Measurements from ENCODE around the gene VAV2.

VAV2 gene

DNA sequence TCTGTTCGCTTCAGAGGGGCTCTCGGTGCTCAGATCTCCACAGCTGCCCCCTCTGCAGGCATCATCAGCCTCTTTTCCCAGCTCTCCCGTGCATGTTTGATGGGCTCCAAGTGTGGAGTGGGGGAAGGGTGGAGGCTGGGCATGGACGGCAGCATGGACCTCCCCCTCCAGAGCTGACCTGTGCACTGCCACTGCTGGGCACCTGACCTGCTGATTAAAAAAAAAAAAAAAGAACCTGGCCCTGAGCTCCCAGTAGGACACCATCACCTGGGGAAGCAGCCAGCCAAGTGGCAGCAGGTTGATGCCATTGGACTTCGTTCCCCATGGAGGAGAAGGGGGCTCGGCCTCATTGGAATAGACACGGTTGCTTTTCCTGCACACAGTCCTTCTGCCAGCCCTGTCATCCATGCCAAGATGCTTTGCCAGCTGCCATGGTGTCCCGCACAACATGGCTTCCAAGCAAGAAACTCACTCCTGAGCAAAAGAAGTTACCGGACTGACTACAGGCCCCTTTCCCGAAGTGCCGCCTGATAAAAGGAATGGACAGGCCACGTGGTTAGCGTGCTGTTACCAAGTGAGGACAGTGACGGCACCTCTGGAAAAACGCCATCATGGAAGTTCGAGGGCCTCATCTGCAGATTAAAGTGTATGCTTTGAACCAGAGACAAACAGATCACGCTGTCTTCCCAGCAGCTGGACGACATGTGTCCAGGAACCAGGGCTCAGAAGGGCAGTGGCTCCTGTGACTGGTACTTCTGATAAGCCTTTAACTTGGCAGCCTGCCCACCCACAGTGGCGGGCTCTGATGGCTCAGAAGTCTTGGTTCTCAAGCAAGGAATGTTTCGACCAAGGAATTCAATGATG lies 18.4 kb upstream of the VAV2 start:
- no peak for TF ChIP-seq CTCF (IDR thresholded peaks at IDR 0.05)
- no peak for DNase-seq

DNA sequence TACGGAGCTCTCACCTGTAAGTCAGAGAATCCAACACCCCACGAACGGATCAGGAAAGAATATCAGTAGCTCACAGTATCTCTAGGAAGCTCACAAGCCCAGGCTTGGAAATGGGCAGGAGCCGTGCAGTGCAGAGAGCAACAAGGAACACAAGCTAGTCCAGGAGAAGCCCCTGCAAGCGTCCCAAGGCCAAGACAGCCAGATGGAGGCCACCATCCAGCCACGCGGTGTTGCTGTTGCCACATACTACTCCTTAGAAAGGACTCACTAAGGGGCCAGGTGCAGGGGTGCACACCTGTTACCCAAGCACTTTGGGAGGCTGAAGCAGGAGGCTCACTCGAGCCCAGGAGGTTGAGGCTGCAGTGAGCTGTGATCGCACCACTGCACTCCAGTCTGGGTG lies 15.4 kb upstream of the VAV2 start:
- DNase-seq = no peak
- Mint-ChIP-seq H3K36me3 (ENCODE audit: low read depth) (peaks cover 7% of the 10 kb centered on the region), H3K4me3 (no peak overlapping the region), H3K27ac (no peak overlapping the region), H3K9me3 (peaks cover 19% of the 10 kb centered on the region), H3K4me1 (no peaks in the 10 kb centered on the region), H3K27me3 (ENCODE audit: low read depth, poor library complexity) (peaks cover 22% of the 10 kb centered on the region)
- TF ChIP-seq CTCF (IDR thresholded peaks at IDR 0.05) = no peak

More for the DNA sequence above, 18.4 kb upstream of the VAV2 start:
- H3K4me3 Mint-ChIP-seq = no peak overlapping the region
- no peak overlapping the region for H3K27ac Mint-ChIP-seq
- H3K36me3 Mint-ChIP-seq (ENCODE audit: low read depth) = peaks cover 7% of the 10 kb centered on the region
- peaks cover 22% of the 10 kb centered on the region for H3K27me3 Mint-ChIP-seq (ENCODE audit: low read depth, poor library complexity)
- peaks cover 30% of the 10 kb centered on the region for H3K9me3 Mint-ChIP-seq
- H3K4me1 Mint-ChIP-seq = no peaks in the 10 kb centered on the region

DNA sequence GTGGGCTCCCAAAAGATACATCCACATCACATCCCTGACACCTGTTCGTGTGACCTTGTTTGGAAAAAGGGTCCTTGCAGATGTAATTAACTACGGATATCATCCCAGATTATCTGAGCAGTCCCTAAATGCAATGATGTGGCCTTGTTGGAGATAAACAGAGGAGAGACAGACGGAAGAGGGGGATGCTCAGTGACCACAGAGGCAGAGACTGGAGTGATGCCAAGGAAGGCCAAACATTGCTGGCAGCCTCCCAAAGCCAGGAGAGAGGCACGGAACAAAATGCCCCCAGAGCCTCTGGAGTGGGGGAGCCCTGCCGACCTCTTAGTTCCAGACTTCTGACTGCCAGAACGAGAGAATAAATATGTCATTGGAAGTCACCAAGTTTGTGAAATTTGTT lies 15.0 kb upstream of the VAV2 start:
- Mint-ChIP-seq H3K36me3 (ENCODE audit: low read depth) (peaks cover 7% of the 10 kb centered on the region), H3K9me3 (peaks cover 19% of the 10 kb centered on the region), H3K4me3 (no peak overlapping the region), H3K27me3 (ENCODE audit: low read depth, poor library complexity) (peaks cover 22% of the 10 kb centered on the region), H3K27ac (no peak overlapping the region), H3K4me1 (no peaks in the 10 kb centered on the region)
- no peak for DNase-seq
- TF ChIP-seq CTCF (IDR thresholded peaks at IDR 0.05) = no peak

DNA sequence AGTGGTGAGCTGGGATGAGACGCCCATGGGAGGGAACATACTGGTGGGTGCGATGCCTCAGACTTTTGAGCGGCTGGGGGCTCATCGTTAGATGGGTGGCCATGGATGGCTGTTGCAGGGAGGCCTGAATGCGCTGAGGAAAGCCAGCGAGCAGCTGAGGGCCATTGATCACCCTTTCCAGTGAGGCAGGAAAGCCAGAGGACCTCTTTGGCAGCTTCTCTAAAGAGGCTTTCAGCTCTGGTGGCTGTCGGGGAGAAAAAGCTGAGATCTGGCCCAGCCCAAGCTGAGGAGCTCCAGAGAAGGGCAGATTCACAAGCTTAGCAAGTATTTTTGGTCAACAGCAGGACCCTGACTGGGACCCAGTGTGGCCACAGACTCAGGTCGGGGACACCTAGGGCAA lies 13.3 kb upstream of the VAV2 start:
- H3K27ac Mint-ChIP-seq = no peak overlapping the region
- no peak for DNase-seq
- H3K36me3 Mint-ChIP-seq (ENCODE audit: low read depth) = no peaks in the 10 kb centered on the region

DNA sequence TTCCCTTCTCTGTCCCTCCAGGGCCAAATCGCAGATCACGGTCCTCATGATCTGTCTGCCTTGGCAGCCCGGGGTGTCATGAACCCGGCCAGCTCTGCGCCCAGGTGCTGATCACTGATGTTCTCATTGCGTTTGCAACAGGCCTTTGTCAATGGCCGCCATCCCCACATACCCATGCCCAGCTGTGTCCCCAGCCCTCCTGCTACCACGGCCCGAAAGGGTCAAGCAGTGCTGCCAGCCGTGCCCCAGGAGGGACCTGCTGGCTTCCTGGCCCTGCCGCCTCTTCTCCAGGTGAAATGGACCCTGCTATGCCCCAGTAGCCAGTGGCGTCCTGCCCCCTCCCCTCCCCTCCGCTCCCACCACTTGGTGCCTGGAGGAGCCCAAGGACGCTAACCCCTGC lies 12.8 kb upstream of the VAV2 start:
- Mint-ChIP-seq H3K9me3 (peaks cover under 1% of the 10 kb centered on the region), H3K36me3 (ENCODE audit: low read depth) (no peaks in the 10 kb centered on the region), H3K27me3 (ENCODE audit: low read depth, poor library complexity) (peaks cover 25% of the 10 kb centered on the region), H3K4me3 (no peak overlapping the region), H3K27ac (no peak overlapping the region), H3K4me1 (no peaks in the 10 kb centered on the region)
- no peak for DNase-seq
- TF ChIP-seq CTCF (IDR thresholded peaks at IDR 0.05) = no peak

More for the DNA sequence above, 13.3 kb upstream of the VAV2 start:
- Mint-ChIP-seq H3K4me1 (no peaks in the 10 kb centered on the region), H3K27me3 (ENCODE audit: low read depth, poor library complexity) (peaks cover 22% of the 10 kb centered on the region), H3K9me3 (peaks cover 4% of the 10 kb centered on the region), H3K4me3 (no peak overlapping the region)
- no peak for TF ChIP-seq CTCF (IDR thresholded peaks at IDR 0.05)
